ENCODE measurements around the gene KRT86. TPM values are rescaled to one million over a fixed set of nuclear protein-coding genes. Genes with fewer than 3 reads are reported as not detected.
"Not testable (repeated sequence)": the region's sequence is repeated elsewhere in the genome, so short reads cannot be mapped to it uniquely, and the experiment has no call there.

Gene KRT86
- polyA plus RNA-seq, 1 donor = 0.97 TPM

- H3K36me3 ChIP-seq (ENCODE audit: control insufficient read depth, insufficient read depth, low read length) = no peaks in the 10 kb centered on the region
- no peak overlapping the region for H3K4me3 ChIP-seq (ENCODE audit: low read length)
- WGBS (ENCODE audit: insufficient coverage, low lambda C conversion rate) = no CpG with 5 or more reads among the region's 2 CpGs
- H3K27me3 ChIP-seq (ENCODE audit: control insufficient read depth, insufficient read depth, low read length) = no peaks in the 10 kb centered on the region
- DNase-seq = no peak
- H3K9me3 ChIP-seq (ENCODE audit: control insufficient read depth, low read depth, low read length) = no peaks in the 10 kb centered on the region
- H3K4me1 ChIP-seq (ENCODE audit: control insufficient read depth, insufficient read depth, low read length) = no peaks in the 10 kb centered on the region
- no peak overlapping the region for H3K27ac ChIP-seq (ENCODE audit: low read length)
Observed at GRCh38 chr12:52285172-52285745, 10.8 kb downstream of the KRT86 start.

DNA sequence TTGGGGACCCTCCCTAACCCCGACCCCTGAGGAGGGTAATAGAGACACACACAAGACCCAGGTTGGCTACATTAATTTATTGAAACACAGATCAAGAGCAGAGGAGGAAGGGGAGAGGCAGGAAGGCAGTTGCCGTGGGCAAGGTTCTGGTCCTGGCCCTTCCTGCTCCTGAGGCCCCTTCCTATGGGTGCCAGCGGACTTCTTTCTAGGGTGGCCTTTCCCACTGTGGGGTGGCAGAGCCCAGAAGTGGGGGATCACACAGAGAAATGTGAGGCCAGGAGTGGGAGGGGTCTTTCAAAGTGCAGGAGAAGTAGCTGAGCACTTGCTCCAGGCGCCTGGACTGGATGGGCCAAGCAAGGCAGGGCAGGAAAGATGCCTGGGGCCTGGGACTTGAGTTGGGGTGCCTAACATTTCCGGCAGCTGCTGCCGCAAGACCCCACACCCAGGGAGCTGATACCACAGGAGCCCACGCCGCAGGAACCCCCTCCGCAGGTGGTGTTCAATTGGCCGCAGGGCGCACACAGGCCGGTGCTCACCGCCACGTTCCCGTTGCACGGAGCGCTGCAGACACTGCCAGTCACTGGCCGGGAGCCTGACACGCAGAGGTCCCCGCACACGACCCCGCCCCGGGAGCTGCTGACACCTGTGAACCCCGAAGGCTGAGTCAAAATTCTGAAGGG, 11.5 kb downstream of the KRT86 start:
- no peak overlapping the region for H3K4me3 ChIP-seq (ENCODE audit: low read length)
- H3K27me3 ChIP-seq (ENCODE audit: control insufficient read depth, insufficient read depth, low read length) = no peaks in the 10 kb centered on the region
- H3K36me3 ChIP-seq (ENCODE audit: control insufficient read depth, insufficient read depth, low read length) = no peaks in the 10 kb centered on the region
- H3K9me3 ChIP-seq (ENCODE audit: control insufficient read depth, low read depth, low read length) = no peaks in the 10 kb centered on the region
- no peak overlapping the region for H3K27ac ChIP-seq (ENCODE audit: low read length)
- DNase-seq = no peak
- WGBS (ENCODE audit: insufficient coverage, low lambda C conversion rate) = no CpG with 5 or more reads among the region's 24 CpGs
- H3K4me1 ChIP-seq (ENCODE audit: control insufficient read depth, insufficient read depth, low read length) = no peaks in the 10 kb centered on the region

DNA sequence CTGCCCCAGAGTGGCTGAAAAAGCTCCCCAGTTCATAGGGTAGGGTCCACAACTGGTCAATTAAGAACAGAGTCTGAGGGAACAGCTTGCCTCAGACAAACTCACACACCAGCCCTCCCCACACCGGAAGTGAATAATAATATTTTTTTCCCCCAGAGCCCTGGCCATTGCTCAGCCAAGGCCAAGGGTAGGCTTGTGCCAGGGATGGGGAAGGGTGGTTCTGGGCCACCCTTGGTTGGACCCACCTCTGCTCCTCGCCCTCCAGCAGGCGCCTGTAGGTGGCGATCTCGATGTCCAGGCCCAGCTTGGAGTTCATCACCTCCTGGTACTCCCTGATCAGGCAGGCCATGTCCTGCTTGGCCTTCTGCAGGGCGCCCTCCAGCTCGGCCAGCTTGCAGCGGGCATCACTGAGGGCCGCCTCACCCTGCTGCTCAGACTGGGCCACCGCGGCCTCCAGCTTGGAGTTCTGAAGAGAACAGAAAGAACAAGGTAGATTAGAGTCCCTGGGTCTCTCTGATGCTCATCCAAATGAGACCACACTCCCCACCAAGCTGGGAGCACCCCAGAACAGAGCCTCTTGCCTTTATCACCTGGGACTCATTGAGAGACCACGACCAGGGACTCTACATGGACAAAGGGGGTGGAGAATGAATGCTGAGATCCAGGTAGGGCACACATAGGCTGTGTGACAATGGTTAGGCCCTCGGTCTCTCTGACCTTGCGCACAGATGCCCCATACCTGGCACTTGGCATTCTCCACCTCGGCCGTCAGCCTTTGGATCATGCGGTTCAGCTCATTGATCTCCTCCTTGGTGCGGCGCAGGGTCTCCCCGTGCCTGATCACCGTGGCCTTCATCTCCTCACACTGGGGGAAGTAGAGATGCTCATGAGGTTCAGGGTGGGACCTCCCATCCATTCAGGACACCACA, 12.7 kb downstream of the KRT86 start:
- not testable (repeated sequence) for H3K9me3 ChIP-seq (ENCODE audit: control insufficient read depth, low read depth, low read length); H3K27ac ChIP-seq (ENCODE audit: low read length); H3K4me3 ChIP-seq (ENCODE audit: low read length); DNase-seq; H3K36me3 ChIP-seq (ENCODE audit: control insufficient read depth, insufficient read depth, low read length); H3K27me3 ChIP-seq (ENCODE audit: control insufficient read depth, insufficient read depth, low read length); H3K4me1 ChIP-seq (ENCODE audit: control insufficient read depth, insufficient read depth, low read length)
- no CpG with 5 or more reads among the region's 21 CpGs for WGBS (ENCODE audit: insufficient coverage, low lambda C conversion rate)

DNA sequence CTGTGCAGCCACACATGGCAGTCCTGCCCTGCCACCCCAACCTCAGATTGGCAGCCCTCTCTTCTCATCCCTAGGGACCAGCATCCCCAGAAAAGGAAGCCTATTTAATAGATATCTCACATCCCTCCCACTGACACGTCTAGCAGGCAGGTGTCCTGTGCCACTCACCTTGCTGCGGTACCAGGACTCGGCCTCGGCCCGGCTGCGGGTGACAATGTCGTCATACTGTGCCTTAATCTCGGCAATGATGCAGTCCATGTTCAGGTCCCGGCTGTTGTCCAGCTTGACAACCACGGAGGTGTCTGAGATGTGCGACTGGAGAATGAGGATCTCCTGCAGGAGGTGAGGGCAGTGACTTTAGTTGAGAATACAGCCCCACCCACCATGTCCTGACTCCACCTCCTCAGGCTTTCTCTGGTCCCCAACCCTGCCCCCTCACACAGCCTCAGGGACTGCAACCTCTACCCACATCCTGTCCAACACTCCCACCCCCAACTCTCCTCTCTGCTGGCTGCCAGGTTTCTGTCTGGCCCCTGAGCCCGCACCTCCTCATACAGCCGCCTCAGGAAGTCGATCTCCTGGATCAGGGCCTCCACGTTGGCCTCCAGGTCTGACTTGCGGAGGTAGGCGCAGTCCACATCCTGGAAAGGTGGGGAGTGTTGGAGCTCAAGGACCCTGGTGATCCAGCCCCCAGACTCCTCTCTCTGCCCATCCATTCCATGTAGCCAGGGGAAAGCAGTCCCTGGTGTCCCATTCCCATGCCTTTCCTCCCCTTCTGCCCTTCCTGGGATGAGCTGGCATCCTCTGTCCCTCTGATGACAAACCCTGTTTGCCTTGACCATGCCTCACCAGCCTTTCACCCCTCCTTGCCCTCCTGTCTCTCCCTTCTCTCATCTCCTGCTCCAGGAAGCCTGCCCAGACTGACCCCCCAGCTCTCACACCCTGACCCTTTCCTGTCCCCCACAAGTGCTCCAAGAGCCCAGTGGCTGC, 13.7 kb downstream of the KRT86 start:
- not testable (repeated sequence) for H3K27ac ChIP-seq (ENCODE audit: low read length); DNase-seq; H3K9me3 ChIP-seq (ENCODE audit: control insufficient read depth, low read depth, low read length); H3K4me3 ChIP-seq (ENCODE audit: low read length); H3K4me1 ChIP-seq (ENCODE audit: control insufficient read depth, insufficient read depth, low read length); H3K36me3 ChIP-seq (ENCODE audit: control insufficient read depth, insufficient read depth, low read length)
- WGBS (ENCODE audit: insufficient coverage, low lambda C conversion rate) = no CpG with 5 or more reads among the region's 17 CpGs
- H3K27me3 ChIP-seq (ENCODE audit: control insufficient read depth, insufficient read depth, low read length) = peaks cover 15% of the 10 kb centered on the region

- WGBS (ENCODE audit: insufficient coverage, low lambda C conversion rate) = no CpG with 5 or more reads among the region's 5 CpGs
- peaks cover 15% of the 10 kb centered on the region for H3K27me3 ChIP-seq (ENCODE audit: control insufficient read depth, insufficient read depth, low read length)
- H3K9me3 ChIP-seq (ENCODE audit: control insufficient read depth, low read depth, low read length); DNase-seq; H3K36me3 ChIP-seq (ENCODE audit: control insufficient read depth, insufficient read depth, low read length); H3K27ac ChIP-seq (ENCODE audit: low read length); H3K4me3 ChIP-seq (ENCODE audit: low read length); H3K4me1 ChIP-seq (ENCODE audit: control insufficient read depth, insufficient read depth, low read length): not testable (repeated sequence)
Observed at GRCh38 chr12:52290483-52291134, 16.2 kb downstream of the KRT86 start.

DNA sequence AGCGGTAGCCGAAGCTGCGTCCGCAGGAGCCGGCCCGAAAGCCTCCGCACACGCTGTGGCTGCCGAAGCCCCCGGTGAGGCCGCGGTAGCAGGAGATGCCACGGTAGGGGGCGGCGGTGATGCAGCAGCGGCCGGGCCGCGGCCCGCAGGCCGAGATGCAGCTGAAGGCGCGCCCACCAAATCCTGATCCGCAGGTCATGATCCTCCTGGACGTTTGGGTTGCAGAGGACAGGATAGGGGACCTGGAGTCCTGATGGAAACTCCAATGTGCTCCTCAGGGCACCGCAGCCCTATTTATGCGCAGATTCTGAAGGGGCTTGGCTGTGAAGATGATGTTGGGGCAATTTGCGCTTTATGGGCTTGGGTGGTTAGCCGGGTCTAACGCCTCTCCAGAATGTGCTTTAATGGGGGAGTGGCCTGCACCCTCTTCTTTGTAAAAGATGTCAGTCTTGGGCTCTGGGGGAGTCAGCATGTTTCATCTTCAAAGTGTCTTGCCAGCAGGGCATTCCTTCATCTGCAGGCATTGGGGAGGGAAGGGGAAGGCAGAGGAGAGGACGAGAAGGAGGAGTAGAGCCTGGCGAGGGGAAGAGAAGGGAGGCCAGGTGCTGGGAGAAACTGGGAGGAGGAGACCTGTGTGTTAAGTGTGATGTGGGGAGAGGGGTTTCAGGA, 17.0 kb downstream of the KRT86 start, which contains the start of gene KRT81:
KRT81 (minus strand) TSS at position 268 of the 669 bp plus-strand sequence; CDS start at position 199, 69 bp downstream.
- H3K27me3 ChIP-seq (ENCODE audit: control insufficient read depth, insufficient read depth, low read length) = peaks cover 16% of the 10 kb centered on the region
- no peaks in the 10 kb centered on the region for H3K9me3 ChIP-seq (ENCODE audit: control insufficient read depth, low read depth, low read length)
- no peaks in the 10 kb centered on the region for H3K36me3 ChIP-seq (ENCODE audit: control insufficient read depth, insufficient read depth, low read length)
- H3K27ac ChIP-seq (ENCODE audit: low read length) = no peak within 1 kb of the TSS
- H3K4me1 ChIP-seq (ENCODE audit: control insufficient read depth, insufficient read depth, low read length) = no peaks in the 10 kb centered on the region
- DNase-seq = no peak
- WGBS (ENCODE audit: insufficient coverage, low lambda C conversion rate) = 60% methylated on average over 1 of the region's 32 CpGs
- H3K4me3 ChIP-seq (ENCODE audit: low read length) = no peak within 1 kb of the TSS

GRCh38 chr12:52293926-52294325, 19.5 kb downstream of the KRT86 start:
- WGBS (ENCODE audit: insufficient coverage, low lambda C conversion rate) = 80% methylated on average over 1 of the region's 1 CpG
- Histone ChIP-seq H3K27me3 (ENCODE audit: control insufficient read depth, insufficient read depth, low read length) (peaks cover 30% of the 10 kb centered on the region), H3K36me3 (ENCODE audit: control insufficient read depth, insufficient read depth, low read length) (no peaks in the 10 kb centered on the region)

GRCh38 chr12:52294803-52295202, 20.4 kb downstream of the KRT86 start:
- WGBS (ENCODE audit: insufficient coverage, low lambda C conversion rate) = no CpG with 5 or more reads among the region's 1 CpG

More at GRCh38 chr12:52293926-52294325, 19.5 kb downstream of the KRT86 start:
- no peak for DNase-seq
- Histone ChIP-seq H3K4me3 (ENCODE audit: low read length) (no peak overlapping the region), H3K27ac (ENCODE audit: low read length) (no peak overlapping the region), H3K9me3 (ENCODE audit: control insufficient read depth, low read depth, low read length) (no peaks in the 10 kb centered on the region), H3K4me1 (ENCODE audit: control insufficient read depth, insufficient read depth, low read length) (no peaks in the 10 kb centered on the region)

DNA sequence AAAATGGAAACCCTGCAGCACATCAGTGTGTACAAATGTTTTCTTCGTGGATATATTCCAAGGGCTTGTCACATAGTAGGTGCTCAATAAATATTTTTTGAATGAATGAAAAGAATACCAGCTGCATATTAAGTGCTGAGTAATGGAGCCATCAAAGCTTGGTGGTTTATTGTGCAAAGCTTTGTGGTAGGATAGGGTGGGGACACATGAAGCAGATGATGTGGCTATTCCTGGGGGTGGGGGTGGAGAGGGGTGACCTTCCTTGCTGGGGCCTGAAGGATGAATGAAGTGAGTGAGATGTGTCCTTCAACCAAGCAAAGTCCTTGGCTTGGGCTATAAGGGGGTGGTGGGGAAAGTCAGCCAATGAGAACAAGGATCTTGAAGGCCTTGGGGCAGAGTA, 21.2 kb downstream of the KRT86 start:
- no peaks in the 10 kb centered on the region for H3K36me3 ChIP-seq (ENCODE audit: control insufficient read depth, insufficient read depth, low read length)
- no peak overlapping the region for H3K4me3 ChIP-seq (ENCODE audit: low read length)
- no peak for DNase-seq
- H3K27me3 ChIP-seq (ENCODE audit: control insufficient read depth, insufficient read depth, low read length) = peaks cover 34% of the 10 kb centered on the region
- no peaks in the 10 kb centered on the region for H3K9me3 ChIP-seq (ENCODE audit: control insufficient read depth, low read depth, low read length)
- no CpG with 5 or more reads among the region's 1 CpG for WGBS (ENCODE audit: insufficient coverage, low lambda C conversion rate)
- no peaks in the 10 kb centered on the region for H3K4me1 ChIP-seq (ENCODE audit: control insufficient read depth, insufficient read depth, low read length)
- H3K27ac ChIP-seq (ENCODE audit: low read length) = no peak overlapping the region

More at GRCh38 chr12:52294803-52295202, 20.4 kb downstream of the KRT86 start:
- Histone ChIP-seq H3K9me3 (ENCODE audit: control insufficient read depth, low read depth, low read length) (no peaks in the 10 kb centered on the region), H3K4me3 (ENCODE audit: low read length) (no peak overlapping the region), H3K27me3 (ENCODE audit: control insufficient read depth, insufficient read depth, low read length) (peaks cover 30% of the 10 kb centered on the region), H3K36me3 (ENCODE audit: control insufficient read depth, insufficient read depth, low read length) (no peaks in the 10 kb centered on the region), H3K27ac (ENCODE audit: low read length) (no peak overlapping the region), H3K4me1 (ENCODE audit: control insufficient read depth, insufficient read depth, low read length) (no peaks in the 10 kb centered on the region)
- DNase-seq = no peak
